Head of caudate nucleus (tissue), 42 donors: ENCODE data around the gene MAST4.
"Not testable (repeated sequence)": the region's sequence is repeated elsewhere in the genome, so short reads cannot be mapped to it uniquely, and the experiment has no call there.

Experiments used
- DNase-seq, 42 donors: peaks; one replicate each; pipeline versions ENCODE4 v3.0.0 to v3.0.0-alpha.2; 2020 to 2021; ENCODE audit warnings: mixed read lengths in 7 of 42
- intact Hi-C: fragments of 100-400 bp; cut with DNase I; formaldehyde crosslinking; loops from one replicate; pipeline ENCODE4 v1.15.0; 2022

MAST4 gene

GRCh38 chr5:66675406-66675805, 79.2 kb downstream of the MAST4 start:
- DNase-seq = no peak

GRCh38 chr5:66680221-66680620, 84.0 kb downstream of the MAST4 start:
- intact Hi-C loops = no loop called here

More at GRCh38 chr5:66675406-66675805, 79.2 kb downstream of the MAST4 start:
- intact Hi-C loops = no loop called here

DNA sequence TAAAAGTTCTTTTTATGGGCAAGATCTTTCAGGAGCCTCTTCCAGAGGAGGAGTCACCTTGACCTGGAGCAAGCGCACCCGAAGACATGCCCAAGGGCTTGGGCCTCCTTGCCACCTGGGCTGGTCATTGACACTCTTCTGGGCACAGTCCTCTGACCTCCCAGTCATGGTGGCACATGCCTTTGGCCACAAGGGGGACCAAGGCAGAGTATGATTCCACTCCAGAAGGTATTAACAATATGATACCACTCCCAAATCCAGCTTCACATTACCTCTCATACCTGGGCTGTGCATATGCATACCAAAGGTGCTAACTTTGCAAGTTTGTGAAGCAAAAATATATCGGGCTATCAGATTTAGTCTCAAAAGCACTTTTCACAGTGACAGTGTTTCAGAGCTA, 84.6 kb downstream of the MAST4 start:
- no peak for DNase-seq

More at GRCh38 chr5:66680221-66680620, 84.0 kb downstream of the MAST4 start:
- DNase-seq = no peak

GRCh38 chr5:66684663-66685062, 88.5 kb downstream of the MAST4 start:
- intact Hi-C loops = no loop called here

More for the DNA sequence above, 84.6 kb downstream of the MAST4 start:
- intact Hi-C loops = no loop called here

GRCh38 chr5:66689522-66690220, 93.5 kb downstream of the MAST4 start:
- intact Hi-C loops = no loop called here

More at GRCh38 chr5:66684663-66685062, 88.5 kb downstream of the MAST4 start:
- no peak for DNase-seq

GRCh38 chr5:66694036-66694435, 97.8 kb downstream of the MAST4 start:
- no peak for DNase-seq
- intact Hi-C loops = no loop called here

More at GRCh38 chr5:66689522-66690220, 93.5 kb downstream of the MAST4 start:
- DNase-seq = no peak

DNA sequence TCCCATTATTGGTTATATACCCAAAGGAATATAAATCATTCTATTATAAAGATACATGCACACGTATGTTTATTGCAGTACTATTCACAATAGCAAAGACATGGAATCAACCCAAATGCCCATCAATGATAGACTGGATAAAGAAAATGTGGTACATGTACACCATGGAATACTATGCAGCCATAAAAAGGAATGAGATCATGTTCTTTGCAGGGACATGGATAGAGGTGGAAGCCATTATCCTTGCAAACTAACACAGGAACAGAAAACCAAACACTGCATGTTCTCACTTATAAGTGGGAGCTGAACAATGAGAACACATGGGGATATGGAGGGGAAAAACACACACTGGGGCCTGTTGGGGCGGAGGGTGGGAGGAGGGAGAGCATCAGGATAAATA, 99.6 kb downstream of the MAST4 start:
- intact Hi-C loops, DNase-seq: not testable (repeated sequence)

- DNase-seq = no peak
- intact Hi-C loops = no loop called here
Observed at GRCh38 chr5:66697796-66698564, 101.8 kb downstream of the MAST4 start.

GRCh38 chr5:66701244-66701643, 105.1 kb downstream of the MAST4 start:
- intact Hi-C loops = no loop called here
- DNase-seq = no peak

- DNase-seq = no peak
- intact Hi-C loops = no loop called here
Observed at GRCh38 chr5:66702426-66702825, 106.2 kb downstream of the MAST4 start.

DNA sequence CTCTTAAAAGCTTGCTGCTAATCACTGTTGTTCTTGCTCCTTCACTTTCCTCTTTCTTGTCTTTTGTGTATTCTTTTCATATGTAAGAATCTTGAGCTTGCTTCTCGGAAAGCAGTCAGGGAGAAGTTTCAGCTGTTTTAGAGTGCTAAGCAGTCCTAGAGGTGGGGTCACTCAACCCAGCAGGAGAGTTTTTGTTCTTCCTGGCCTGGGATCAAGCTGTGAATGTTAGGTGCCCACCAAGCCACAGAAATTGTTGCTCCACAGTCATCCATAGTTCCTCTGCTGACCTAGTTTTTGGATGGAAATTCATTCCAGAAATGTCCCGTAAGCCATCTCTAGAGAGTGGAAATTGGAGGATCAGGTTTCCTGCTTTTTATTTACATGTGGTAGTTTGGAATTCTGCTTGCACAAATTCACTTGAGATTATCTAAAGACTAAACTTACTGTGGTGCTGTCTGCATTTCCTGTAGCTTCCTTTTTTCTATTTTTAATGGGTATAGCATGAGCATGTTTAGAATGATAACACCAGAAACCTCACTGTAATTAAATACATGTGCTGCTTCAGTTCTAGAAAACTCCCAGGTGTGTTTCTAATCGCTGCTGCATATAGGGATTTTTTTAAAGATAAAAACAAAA, 108.7 kb downstream of the MAST4 start:
- DNase-seq = no peak
- intact Hi-C loops = no loop called here

DNA sequence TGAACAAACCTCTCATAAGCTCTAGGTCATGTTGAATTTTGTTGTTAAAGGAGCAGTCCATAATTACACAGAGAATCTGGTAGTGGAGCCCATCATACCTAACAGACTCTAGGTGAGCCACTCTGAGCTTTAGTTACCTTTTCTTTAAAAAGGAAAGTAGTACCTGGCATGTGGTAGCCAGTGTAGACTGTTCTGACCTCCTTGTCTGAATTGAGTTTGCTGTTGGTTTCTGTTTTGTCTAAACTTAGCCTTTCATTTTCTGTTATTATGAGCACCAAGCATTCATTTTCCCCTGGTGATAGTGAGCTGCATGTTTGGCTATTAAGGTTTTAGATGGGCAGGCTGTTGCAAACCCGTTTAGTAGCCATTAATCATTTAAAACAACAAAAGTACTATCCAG, 112.2 kb downstream of the MAST4 start:
- DNase-seq = no peak
- intact Hi-C loops = no loop called here

GRCh38 chr5:66710557-66711088, 114.4 kb downstream of the MAST4 start:
- no peak for DNase-seq
- intact Hi-C loops = no loop called here

GRCh38 chr5:66713998-66714397, 117.8 kb downstream of the MAST4 start:
- no peak for DNase-seq

DNA sequence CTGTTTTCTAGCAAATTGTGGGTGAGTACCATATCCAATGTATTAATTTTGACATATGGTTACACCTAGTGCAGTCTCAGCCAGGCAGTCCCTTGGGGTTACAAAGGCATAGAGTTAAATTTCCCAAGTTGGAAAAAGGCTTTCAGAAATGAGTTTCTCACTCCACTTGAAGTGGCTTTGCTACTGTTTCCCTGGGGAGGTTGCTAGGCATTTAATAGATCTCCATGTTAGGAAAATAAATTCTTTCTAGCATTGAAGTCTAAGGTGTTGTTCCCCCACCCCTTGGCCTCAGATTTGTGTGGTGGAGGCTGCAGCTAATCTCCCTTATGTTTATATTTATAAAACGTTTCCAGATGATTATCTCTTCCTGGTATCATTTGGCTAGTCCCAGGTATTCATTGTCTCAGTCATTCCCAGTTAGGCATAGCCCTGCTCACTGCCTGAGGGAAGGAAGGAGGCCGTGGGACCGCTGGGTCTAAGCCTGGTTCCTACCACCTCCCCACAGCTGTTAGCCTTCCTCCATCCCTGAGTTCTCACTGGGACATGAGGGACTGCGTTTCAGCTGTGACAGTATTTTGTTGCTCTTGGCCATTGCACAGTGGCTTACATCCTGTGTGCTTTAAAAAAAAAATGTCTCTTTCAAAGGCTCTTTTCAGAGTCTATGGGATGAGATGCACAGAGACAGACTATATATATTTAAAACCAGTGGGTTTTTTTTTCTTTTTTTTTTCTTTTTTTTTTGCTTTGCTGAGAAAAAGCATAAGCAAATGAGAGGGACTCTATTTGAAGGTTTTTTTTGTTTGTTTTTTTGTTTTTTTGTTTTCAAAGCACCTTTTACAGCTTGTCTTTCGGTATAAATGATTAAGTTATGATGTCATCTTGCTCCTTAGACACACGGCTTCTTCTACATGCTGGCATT, 121.5 kb downstream of the MAST4 start:
- no peak for DNase-seq
- intact Hi-C loops = no loop called here

More at GRCh38 chr5:66713998-66714397, 117.8 kb downstream of the MAST4 start:
- intact Hi-C loops = no loop called here

DNA sequence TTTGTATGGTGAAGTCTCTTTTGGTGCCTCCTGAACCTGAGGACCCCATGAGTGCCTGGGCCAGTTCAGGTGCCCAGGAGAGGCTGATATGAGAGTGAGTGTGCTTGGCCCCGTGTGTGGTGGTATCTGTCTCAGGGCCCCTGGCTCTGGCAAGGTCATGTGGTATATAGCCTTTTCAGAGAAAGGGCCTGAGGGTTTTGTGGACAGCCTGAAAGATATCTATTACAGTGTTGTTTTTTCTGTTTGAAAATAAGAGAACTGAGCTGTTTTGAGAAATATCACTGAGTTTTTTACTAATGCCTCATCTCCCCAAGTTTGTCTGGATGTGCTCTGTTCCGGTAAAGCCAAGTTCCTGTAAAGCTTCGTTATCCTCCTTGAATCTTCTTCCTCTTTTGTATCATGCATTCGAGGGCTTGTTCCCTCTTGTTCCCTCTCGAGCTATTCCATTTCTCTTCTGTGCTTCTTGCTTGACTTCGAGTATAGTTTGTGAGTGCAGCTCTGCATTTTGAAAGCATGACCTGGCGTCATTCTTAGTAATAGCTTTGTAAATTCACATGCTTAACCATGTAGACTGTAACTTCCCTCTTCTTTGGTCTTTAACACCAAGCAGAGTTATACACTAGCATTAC, 122.3 kb downstream of the MAST4 start:
- intact Hi-C loops = no loop called here
- DNase-seq = no peak

DNA sequence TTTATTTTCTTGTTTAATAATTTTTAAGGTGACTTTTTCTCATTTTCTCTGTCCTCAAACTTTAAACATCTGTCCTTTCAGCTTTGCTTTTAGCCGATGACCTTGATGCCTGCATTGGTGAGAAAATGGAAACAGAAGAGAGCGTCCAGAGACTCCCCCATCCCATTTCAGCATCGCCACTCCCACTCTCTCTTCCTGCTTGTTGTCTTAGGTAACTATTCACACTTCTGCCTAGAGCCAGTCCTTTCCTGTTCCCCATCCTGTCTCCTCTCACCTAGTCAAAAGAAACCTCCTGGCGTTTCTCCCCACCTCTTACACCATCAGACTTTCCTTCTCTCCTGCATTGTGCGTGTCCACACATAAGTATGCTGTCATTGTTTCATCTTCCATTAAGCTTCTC, 124.6 kb downstream of the MAST4 start:
- intact Hi-C loops = no loop called here
- no peak for DNase-seq

DNA sequence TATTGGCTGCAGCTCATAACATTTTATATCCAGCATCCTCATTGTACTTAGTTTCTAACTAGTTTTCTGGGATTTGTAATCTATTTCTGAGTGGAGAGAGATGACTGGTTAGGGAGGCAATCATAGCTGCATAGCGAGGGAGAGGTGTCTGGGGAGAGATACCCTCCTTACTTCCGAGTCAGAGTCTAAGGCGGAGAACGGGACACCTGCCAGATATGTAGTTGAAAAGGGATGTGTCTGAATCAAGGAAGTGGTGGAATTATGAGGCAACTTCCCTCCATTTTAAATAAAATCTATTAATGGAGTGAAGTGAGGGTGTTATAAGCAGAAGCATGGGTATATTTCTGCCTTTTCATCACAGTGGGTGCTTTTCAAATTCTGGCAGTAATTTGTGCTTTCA, 126.5 kb downstream of the MAST4 start:
- DNase-seq = no peak
- intact Hi-C loops = no loop called here
